PC-3 (cell line): ENCODE results near the gene C1QTNF5. TPM values are rescaled to one million over a fixed set of nuclear protein-coding genes. Genes with fewer than 3 reads are reported as not detected.

Experiments used
- ATAC-seq: fragments of 200-7000 bp; cut with Tn5 transposase; 2 replicates; pipeline ENCODE4 v1.9.1; 2020; ENCODE audit warnings: mild to moderate bottlenecking, moderate library complexity
- BruUV-seq: library from RNA; stranded (reverse); fragments of 400-500 nt; replicated peaks from 2 replicates; lab custom pipeline; 2021; lab: Mats Ljungman, UMichigan
- CTCF ChIA-PET: fragments of 300-600 bp; sonication (Branson Sonifier 250); formaldehyde crosslinking; loops from one replicate; lab custom pipeline; 2022; ENCODE audit warnings: antibody characterized with exemption; lab: Charles Lee
- POLR2A ChIA-PET: fragments of 300-600 bp; sonication (Branson Sonifier 250); formaldehyde crosslinking; loops from one replicate; lab custom pipeline; 2022; ENCODE audit warnings: antibody characterized with exemption; ENCODE audit not compliant: unreplicated experiment; lab: Charles Lee
- DNase-seq: peaks from one replicate; pipeline ENCODE4 v3.0.0-alpha.2; 2015
- H2AFZ ChIP-seq: fragments of 300-600 bp; sonication (generic); 2 replicates; pipeline ENCODE4 v1.6.0; 2016; ENCODE audit warnings: antibody characterized with exemption, low read length
- H3F3A ChIP-seq: fragments of 300-600 bp; sonication (generic); one replicate; pipeline ENCODE4 v1.6.0; 2017; ENCODE audit warnings: antibody characterized with exemption, low read length, control low read depth, mild to moderate bottlenecking; ENCODE audit not compliant: unreplicated experiment
- H3K27ac ChIP-seq: fragments of 300-600 bp; sonication (generic); 2 replicates; pipeline ENCODE4 v1.5.1; 2016; ENCODE audit warnings: mild to moderate bottlenecking, low read length
- H3K27me3 ChIP-seq: fragments of 300-600 bp; sonication (generic); 2 replicates; pipeline ENCODE4 v1.6.1; 2016; ENCODE audit warnings: low read length, mixed read lengths
- H3K36me3 ChIP-seq: fragments of 300-600 bp; sonication (generic); 2 replicates; pipeline ENCODE4 v1.6.1; 2016; ENCODE audit warnings: low read depth, mixed run types, low read length, mixed read lengths
- H3K4me1 ChIP-seq: fragments of 300-600 bp; sonication (generic); 2 replicates; pipeline ENCODE4 v1.5.1; 2016; ENCODE audit warnings: low read length; ENCODE audit not compliant: insufficient read depth
- H3K4me2 ChIP-seq: fragments of 300-600 bp; sonication (generic); 2 replicates; pipeline ENCODE4 v1.6.0; 2016; ENCODE audit warnings: low read length
- H3K4me3 ChIP-seq: fragments of 300-600 bp; sonication (generic); 2 replicates; pipeline ENCODE4 v1.5.1; 2016; ENCODE audit warnings: mild to moderate bottlenecking, low read length, mixed read lengths
- H3K79me2 ChIP-seq: fragments of 300-600 bp; sonication (generic); 2 replicates; pipeline ENCODE4 v1.6.1; 2017; ENCODE audit warnings: low read length, mixed read lengths
- H3K9ac ChIP-seq: fragments of 300-600 bp; sonication (generic); 2 replicates; pipeline ENCODE4 v1.6.0; 2016; ENCODE audit warnings: mild to moderate bottlenecking, low read length
- H3K9me2 ChIP-seq: fragments of 300-600 bp; sonication (generic); replicated peaks from 2 replicates; pipeline ENCODE4 v1.6.1; 2016; ENCODE audit warnings: mixed run types, low read length, mixed read lengths
- H3K9me3 ChIP-seq: fragments of 300-600 bp; sonication (generic); 2 replicates; pipeline ENCODE4 v1.6.1; 2016; ENCODE audit warnings: low read length, mixed read lengths
- H4K20me1 ChIP-seq: fragments of 300-600 bp; sonication (generic); 2 replicates; pipeline ENCODE4 v1.6.1; 2016; ENCODE audit warnings: low read length, mixed read lengths
- CTCF ChIP-seq: fragments of 300-600 bp; sonication (generic); conservative IDR thresholded peaks from 2 replicates; pipeline ENCODE4 v1.5.1; 2017; ENCODE audit warnings: antibody characterized with exemption, low read depth, mild to moderate bottlenecking, low read length
- EZH2 ChIP-seq: fragments of 300-600 bp; sonication (generic); IDR thresholded peaks from one replicate; pipeline ENCODE4 v1.6.1; 2017; ENCODE audit warnings: antibody characterized with exemption, mild to moderate bottlenecking, low read length; ENCODE audit not compliant: unreplicated experiment
- EZH2phosphoT487 ChIP-seq: fragments of 300-600 bp; sonication (generic); IDR thresholded peaks from 2 replicates; pipeline ENCODE4 v1.6.1; 2018; ENCODE audit warnings: mild to moderate bottlenecking, antibody characterized with exemption, low read length, borderline replicate concordance
- intact Hi-C: fragments of 100-400 bp; cut with micrococcal nuclease; formaldehyde crosslinking; loops from 2 replicates; pipeline ENCODE4 v1.9.0; 2023
- total RNA-seq: library from RNA; depleted of rRNA; stranded (reverse); fragments of >200 nt; gene quantifications from 2 replicates; pipeline ENCODE4 v1.2.3, GENCODE V29; 2014

Gene C1QTNF5
- total RNA-seq, 1 experiment from 2014 or later = 2.0 TPM

DNA sequence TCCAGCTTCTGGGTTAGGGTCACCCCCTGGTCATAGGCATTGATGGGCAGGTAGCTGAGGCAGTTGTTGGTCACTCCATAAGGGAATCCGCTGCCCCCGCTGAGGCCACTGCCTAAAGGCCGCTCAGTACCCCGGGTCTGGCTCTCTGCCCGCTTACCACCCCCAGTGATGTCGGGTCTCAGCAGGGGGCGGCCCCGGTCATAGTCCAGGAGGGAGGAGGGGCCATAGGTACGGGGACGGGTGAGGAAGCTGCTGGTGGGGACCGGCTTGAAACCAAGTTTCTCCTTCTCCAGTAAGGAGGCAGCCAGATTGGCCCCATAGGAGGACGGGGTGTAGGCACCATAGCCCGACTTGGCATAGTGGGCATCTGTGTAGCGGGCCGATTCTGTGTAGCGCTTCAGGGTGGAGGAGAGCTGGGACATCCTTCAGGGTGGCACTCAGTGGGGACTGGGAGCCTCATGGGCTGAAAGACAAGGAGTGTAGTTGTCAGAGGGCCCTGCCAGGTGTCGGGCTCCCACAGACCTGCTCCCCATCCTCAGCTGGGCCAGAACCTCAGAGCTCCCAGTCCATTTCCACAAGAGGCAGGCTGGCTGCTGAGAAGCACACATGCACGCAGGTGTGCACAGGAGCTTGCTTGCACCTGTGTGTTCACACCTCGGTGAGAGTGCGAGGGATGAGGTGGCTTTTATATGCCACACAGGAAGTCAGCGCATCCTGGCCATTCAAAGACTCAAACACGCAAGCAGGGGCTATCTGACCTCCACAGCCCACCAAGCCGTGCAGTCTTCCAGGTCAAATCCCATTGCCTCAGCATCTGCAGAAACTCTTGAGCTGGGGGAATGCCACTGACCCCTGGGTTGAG lies 32.6 kb upstream of the C1QTNF5 start:
- intact Hi-C loops = no loop called here
- no peak for DNase-seq
- Histone ChIP-seq H3K79me2 (no peaks in the 10 kb centered on the region), H3K9me3 (no peaks in the 10 kb centered on the region), H3K27ac (no peak overlapping the region), H3K9me2 (no peaks in the 10 kb centered on the region), H3K4me3 (no peak overlapping the region), H3F3A (no peaks in the 10 kb centered on the region), H3K9ac (no peak overlapping the region), H4K20me1 (no peaks in the 10 kb centered on the region), H3K4me1 (peaks cover 22% of the 10 kb centered on the region), H3K4me2 (no peak overlapping the region), H3K27me3 (no peaks in the 10 kb centered on the region), H3K36me3 (no peaks in the 10 kb centered on the region), H2AFZ (no peak overlapping the region)
- no peak for TF ChIP-seq EZH2
- no peak for TF ChIP-seq CTCF
- no peak for TF ChIP-seq EZH2phosphoT487
- no TSS peak for BruUV-seq
- ATAC-seq = no peak
- ChIA-PET POLR2A (no interaction called here), CTCF (interaction anchor here (0.7 to 2.1 kb wide), 5 partner anchors 12 to 101 kb away, joined by 3 to 28 read pairs (median 10); no protein-coding TSS in a partner anchor)

GRCh38 chr11:119372260-119373058 lies 31.8 kb upstream of the C1QTNF5 start:
- POLR2A ChIA-PET = no interaction called here
- Histone ChIP-seq H3K4me2 (no peak overlapping the region), H3F3A (no peaks in the 10 kb centered on the region), H3K9me3 (no peaks in the 10 kb centered on the region), H3K79me2 (no peaks in the 10 kb centered on the region), H3K27ac (no peak overlapping the region), H3K9ac (no peak overlapping the region), H3K4me1 (peaks cover 20% of the 10 kb centered on the region), H3K27me3 (no peaks in the 10 kb centered on the region), H3K4me3 (no peak overlapping the region), H4K20me1 (no peaks in the 10 kb centered on the region), H3K36me3 (no peaks in the 10 kb centered on the region), H2AFZ (no peak overlapping the region), H3K9me2 (no peaks in the 10 kb centered on the region)
- DNase-seq (no peak), ATAC-seq (no peak)
- intact Hi-C loops = no loop called here
- BruUV-seq = no TSS peak
- TF ChIP-seq CTCF (no peak), EZH2phosphoT487 (no peak), EZH2 (no peak)
- CTCF ChIA-PET = interaction anchor here (0.7 to 1.0 kb wide), 2 partner anchors 16 kb away, joined by 3 read pairs; no protein-coding TSS in a partner anchor
